Measurements from ENCODE around the gene RASSF3.

RASSF3 gene

GRCh38 chr12:64729909-64730587 lies 119.8 kb downstream of the RASSF3 start:
- no peak for DNase-seq (ENCODE audit: low read depth)

GRCh38 chr12:64730588-64730969 lies 120.3 kb downstream of the RASSF3 start:
- no peak for DNase-seq (ENCODE audit: low read depth)

- no peak for DNase-seq (ENCODE audit: low read depth)
Observed at GRCh38 chr12:64731683-64732082, 121.4 kb downstream of the RASSF3 start.

GRCh38 chr12:64733857-64734256 lies 123.6 kb downstream of the RASSF3 start:
- no peak for DNase-seq (ENCODE audit: low read depth)

GRCh38 chr12:64735442-64735841 lies 125.1 kb downstream of the RASSF3 start:
- DNase-seq (ENCODE audit: low read depth): no peak

- no peak for DNase-seq (ENCODE audit: low read depth)
Observed at GRCh38 chr12:64736771-64737170, 126.5 kb downstream of the RASSF3 start.

DNA sequence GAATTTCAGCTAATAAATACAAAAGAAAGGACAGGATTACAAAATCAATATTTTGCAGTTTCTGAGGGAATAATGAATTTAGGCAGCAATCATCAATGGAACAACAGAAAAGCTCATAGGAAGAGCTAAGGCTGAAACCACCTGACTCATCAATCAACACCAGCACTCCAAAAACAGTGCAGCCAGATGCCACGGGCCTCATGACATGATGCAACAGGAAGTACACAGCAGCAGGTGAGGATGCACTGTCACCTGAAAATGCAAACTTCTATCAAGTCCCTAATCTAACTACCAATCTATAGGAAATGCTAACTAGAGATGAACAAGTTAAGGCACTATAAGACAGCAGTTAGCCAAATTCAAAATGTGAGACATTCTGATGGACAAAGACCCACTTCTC lies 127.2 kb downstream of the RASSF3 start:
- DNase-seq (ENCODE audit: low read depth): no peak

GRCh38 chr12:64739778-64740177 lies 129.5 kb downstream of the RASSF3 start:
- no peak for DNase-seq (ENCODE audit: low read depth)

- DNase-seq (ENCODE audit: low read depth): no peak
Observed at GRCh38 chr12:64740646-64741045, 130.4 kb downstream of the RASSF3 start.

- no peak for DNase-seq (ENCODE audit: low read depth)
Observed at GRCh38 chr12:64742416-64742815, 132.1 kb downstream of the RASSF3 start.

DNA sequence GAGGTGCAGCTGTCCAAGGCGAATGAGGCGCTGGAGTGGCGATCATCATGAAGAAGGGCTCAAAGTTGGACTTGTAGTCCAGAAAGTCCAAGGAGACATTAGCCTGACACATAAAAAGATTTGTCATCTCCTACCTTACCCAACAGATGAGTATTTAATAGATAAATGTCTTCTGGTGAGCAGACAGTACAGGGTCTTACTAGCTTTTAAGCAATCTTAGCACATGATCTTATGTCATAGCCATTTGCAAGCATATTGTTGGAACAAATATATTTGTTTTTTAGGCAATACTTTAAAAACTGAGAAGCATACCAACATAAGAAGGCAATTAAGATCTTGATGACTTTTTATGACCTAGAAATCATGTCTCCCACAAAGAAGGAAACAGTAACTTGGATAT lies 132.9 kb downstream of the RASSF3 start:
- no peak for DNase-seq (ENCODE audit: low read depth)

DNA sequence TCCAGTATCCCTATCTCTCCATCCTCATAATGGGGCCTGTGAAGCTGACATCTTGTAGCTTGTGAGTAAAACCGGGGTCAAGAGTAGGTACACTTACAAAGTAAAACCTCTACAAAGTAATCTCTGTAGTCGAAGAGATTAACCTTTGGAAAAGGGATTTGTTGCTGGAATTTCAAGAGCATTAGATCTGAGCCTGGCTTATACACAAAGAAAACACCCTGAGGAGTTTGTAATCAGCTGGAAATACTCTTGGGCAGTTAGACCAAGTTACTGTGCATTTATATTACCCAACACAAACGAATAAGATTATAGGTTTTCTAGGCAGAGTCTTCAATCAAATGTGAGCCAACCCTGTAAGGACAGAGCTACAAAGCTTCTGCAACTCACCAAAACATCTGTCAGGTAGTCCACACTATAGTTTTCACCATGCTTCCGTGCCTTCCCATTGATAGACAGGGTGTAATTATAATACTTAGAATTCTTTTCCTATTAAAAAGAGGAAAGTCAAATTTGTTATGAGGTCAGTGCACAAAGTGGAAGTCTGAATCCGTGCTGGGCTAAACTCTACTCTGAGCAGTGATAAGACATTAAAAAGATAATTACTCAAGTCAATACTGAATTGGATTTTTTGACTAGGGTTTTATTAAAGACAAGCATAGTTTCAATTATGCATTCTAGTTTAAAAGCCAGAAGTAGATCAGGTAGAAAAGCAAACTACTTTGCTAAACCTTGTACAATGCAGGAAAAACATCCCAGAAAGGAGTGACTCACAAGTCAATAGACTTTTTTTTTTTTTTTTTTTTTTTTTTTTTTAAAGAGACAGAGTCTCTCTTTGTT lies 134.3 kb downstream of the RASSF3 start:
- no peak for DNase-seq (ENCODE audit: low read depth)

DNA sequence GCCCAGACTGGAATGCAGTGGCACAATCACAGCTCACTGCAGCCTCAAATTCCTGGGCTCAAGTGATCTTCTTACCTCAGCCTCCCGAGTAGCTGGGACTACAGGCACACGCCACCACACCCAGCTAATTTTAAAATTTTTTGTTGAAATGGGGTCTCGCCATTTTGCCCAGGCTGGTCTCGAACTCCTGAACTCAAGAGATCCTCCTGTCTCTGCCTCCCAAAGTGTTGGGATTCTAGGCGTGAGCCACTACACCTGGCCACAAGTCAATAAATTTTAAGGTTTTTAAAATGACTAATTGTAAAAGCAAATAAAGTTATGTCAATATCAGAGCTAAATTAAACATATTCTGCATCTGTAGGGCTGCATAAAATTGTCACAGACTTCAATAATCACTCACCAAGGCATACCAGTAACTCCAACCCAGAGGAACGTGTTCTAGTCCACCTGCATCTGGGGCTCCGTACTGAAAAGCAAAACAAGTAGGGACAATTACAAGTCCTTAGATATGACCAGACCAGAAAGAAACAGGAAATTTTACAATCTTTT lies 135.0 kb downstream of the RASSF3 start:
- DNase-seq (ENCODE audit: low read depth): no peak

GRCh38 chr12:64745980-64746379 lies 135.7 kb downstream of the RASSF3 start:
- DNase-seq (ENCODE audit: low read depth): no peak

- DNase-seq (ENCODE audit: low read depth): no peak
Observed at GRCh38 chr12:64746663-64747062, 136.4 kb downstream of the RASSF3 start.

Measured in fibroblast of the conjunctiva (primary cell).